ENCODE measurements around the gene GGT7.
"Not testable (repeated sequence)": the region's sequence is repeated elsewhere in the genome, so short reads cannot be mapped to it uniquely, and the experiment has no call there.

GGT7 gene

GRCh38 chr20:34848597-34848996 is 24.1 kb downstream of the GGT7 start:
- no peak for DNase-seq (ENCODE audit: low read depth in 2 of 2)

GRCh38 chr20:34843421-34843820 is 29.2 kb downstream of the GGT7 start:
- DNase-seq (ENCODE audit: low read depth in 2 of 2) = no peak

GRCh38 chr20:34842143-34842542 is 30.5 kb downstream of the GGT7 start:
- DNase-seq (ENCODE audit: low read depth in 2 of 2) = no peak

GRCh38 chr20:34834459-34834893 is 38.2 kb downstream of the GGT7 start:
- DNase-seq (ENCODE audit: low read depth in 2 of 2) = no peak

- no peak for DNase-seq (ENCODE audit: low read depth in 2 of 2)
Observed at GRCh38 chr20:34831936-34832335, 40.7 kb downstream of the GGT7 start.

DNA sequence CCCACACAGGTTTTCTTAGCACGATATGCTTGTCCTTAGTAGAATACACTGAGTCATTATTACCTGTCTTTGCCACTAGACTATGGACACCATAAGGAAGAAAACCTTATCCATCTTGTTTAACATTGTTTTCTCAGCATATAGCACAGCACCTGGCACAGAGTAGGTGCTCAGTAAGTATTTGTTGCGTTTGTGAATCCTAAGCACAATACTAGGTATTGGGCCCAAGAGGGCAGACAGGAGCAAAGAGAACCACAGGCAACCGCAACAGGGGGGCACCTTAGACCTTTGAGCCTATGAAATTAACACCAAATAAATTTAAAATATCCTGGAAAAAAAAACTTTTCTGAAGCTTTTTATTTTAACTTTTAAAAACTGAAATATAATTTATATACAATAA is 43.5 kb downstream of the GGT7 start:
- DNase-seq (ENCODE audit: low read depth in 2 of 2) = no peak

DNA sequence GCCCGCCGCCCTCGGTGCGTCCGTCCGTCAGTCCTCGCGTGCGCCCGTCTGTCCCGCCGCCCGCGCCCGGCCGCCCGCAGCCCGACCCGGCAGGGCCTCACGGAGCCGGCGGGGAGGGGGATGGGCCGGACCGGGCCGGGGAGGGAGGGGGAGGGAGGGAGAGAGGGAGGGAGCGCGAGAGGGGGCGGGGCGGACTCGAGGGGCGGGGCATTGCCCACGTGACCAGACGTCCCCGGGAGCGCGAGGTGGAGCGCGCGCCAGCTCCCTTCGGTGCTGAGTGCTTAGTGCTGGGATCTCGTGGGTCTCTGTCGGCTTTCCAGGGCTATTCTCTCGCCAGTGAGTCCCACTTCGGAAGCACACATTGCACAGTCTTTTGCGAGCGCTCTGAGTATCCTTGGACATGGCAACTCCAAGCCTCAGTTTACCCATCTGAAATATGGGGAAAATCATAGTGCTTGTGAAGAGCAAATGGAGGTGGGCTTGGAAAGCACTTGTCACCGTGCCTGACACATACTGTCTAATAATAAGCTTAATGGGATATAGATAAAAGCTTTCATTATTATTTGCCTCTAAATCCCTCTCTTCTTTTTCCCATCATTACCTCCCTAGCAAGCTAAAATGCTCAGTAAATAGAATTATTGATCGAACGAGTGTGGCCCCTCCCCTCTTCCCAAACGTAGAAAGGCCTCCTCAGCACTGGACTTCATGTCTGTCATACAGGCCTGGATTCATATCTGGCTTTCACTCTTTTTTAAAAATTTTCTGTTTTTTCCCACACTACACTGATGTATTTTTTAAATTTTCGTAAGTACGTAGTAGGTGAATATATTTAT is 46.9 kb downstream of the GGT7 start, which contains the start of gene NCOA6:
Gene NCOA6 (minus strand): TSS at position 122 of the 833 bp plus-strand sequence. CDS start 43,296 bp downstream, outside the sequence.
- peak; percentile 84 to 88 for DNase-seq (ENCODE audit: low read depth in 2 of 2)

DNA sequence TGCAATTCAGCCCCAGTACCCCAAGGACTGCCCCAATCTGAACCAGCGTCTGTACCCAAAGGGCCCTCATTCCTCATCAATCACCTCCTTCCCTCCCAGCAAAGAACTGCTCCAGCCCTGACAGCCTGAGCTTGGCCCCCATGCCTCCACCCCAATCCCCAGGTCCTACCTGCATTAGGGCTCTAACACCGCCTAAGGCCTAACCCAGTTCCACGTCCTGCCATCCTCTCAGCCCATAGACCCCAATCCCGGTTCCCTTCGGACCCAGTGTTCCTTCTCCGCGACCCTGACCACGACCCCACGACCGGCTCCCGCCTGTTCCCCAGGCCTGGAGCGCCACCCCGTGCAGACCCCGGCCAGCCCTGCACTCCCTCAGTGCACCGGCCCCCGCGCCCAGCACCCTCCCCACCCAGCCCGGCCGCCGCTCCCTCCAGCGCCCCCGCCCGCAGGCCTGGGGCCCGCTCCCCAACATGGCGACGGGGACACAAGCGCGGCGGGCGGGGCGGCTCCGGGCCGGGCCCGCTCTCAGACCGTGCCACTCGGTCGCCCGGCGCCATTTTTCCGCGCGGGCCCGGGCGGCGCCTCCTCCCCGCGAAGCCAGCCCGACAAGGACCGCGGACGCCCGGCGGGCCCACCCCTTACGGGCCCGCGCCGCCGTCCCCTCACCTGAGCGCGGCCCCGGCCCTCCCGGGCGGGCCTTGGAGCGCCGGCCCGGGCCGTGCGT is 47.7 kb downstream of the GGT7 start:
- DNase-seq (ENCODE audit: low read depth in 2 of 2) = peak; percentile 62

DNA sequence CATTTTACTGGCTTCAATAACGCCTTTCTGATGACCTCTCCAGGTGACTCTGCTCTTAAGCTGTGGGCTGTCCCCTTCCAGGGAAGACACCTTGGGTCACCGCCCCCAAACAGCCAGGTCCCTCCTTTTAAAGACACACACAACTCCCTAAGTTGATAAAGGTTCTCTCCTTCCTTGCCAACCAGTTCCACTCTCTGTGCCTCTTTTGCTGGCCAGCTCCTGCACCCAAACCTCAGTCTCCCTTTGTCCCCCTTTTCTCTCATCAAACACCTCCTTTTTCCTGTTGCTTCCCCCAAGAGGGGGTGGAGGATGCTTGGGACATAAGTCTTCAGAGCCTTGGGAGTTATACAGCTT is 48.2 kb downstream of the GGT7 start:
- peak; percentile 66 to 76 for DNase-seq (ENCODE audit: low read depth in 2 of 2)

- DNase-seq (ENCODE audit: low read depth in 2 of 2) = no peak
Observed at GRCh38 chr20:34824026-34824425, 48.6 kb downstream of the GGT7 start.

- DNase-seq (ENCODE audit: low read depth in 2 of 2) = no peak
Observed at GRCh38 chr20:34820805-34821578, 51.7 kb downstream of the GGT7 start.

DNA sequence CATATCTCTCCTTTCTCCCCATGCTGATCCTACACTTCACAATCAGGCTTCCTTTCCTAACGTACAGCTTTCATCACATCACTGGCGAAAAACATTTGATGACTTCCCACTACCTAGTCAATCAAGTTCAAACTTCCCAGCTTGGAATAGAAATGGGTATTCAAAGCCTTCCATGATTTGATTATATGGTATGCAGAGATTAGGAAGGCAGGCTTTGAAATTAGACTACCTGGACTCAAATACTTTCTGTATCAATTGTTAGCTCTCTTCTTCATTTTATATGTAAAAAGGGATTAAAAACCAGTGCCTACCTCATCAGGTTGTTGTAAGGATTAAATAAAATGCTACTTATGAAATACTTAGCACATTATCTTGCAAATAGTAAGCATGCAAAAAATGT is 54.9 kb downstream of the GGT7 start:
- DNase-seq (ENCODE audit: low read depth in 2 of 2) = no peak

DNA sequence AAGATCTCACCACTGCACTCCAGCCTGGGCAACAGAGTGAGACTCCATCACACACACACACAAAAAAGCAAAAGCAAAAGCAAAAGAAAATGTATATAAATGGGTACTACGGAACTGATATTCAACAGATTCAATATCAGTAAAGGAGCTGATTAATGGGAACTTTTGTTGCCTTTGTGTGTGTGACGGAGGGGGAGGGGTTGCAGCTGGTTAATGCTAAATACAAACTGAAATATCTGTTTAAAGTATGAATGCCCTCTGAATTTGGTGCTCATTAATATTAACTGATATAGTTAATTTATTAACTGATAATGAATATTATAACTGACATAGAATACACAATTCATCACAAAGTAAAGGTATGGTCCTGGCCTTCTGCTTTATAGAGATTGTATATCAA is 55.6 kb downstream of the GGT7 start:
- DNase-seq (ENCODE audit: low read depth in 2 of 2) = no peak

- no peak for DNase-seq (ENCODE audit: low read depth in 2 of 2)
Observed at GRCh38 chr20:34815636-34816035, 57.0 kb downstream of the GGT7 start.

DNA sequence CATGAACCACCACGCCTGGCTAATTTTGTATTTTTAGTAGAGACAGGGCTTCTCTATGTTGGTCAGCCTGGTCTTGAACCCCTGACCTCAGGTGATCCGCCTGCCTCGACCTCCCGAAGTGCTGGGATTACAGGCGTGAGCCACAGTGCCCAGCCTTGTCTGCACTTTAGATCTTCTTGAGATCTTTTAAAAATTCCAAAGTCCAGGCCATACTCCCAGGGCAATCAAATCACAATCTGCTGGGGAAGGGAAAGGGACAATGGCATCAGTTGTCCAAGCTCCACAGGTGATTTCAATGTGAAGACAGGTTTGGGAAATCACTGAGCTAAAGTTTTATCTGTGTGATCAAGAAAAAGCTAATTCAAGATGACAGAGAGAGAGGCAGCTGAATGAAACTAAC is 64.1 kb downstream of the GGT7 start:
- no peak for DNase-seq (ENCODE audit: low read depth in 2 of 2)

- DNase-seq (ENCODE audit: low read depth in 2 of 2) = not testable (repeated sequence)
Observed at GRCh38 chr20:34807944-34808465, 64.7 kb downstream of the GGT7 start.

GRCh38 chr20:34806255-34806654 is 66.4 kb downstream of the GGT7 start:
- DNase-seq (ENCODE audit: low read depth in 2 of 2) = no peak

- DNase-seq (ENCODE audit: low read depth in 2 of 2) = no peak
Observed at GRCh38 chr20:34798871-34799270, 73.8 kb downstream of the GGT7 start.

DNA sequence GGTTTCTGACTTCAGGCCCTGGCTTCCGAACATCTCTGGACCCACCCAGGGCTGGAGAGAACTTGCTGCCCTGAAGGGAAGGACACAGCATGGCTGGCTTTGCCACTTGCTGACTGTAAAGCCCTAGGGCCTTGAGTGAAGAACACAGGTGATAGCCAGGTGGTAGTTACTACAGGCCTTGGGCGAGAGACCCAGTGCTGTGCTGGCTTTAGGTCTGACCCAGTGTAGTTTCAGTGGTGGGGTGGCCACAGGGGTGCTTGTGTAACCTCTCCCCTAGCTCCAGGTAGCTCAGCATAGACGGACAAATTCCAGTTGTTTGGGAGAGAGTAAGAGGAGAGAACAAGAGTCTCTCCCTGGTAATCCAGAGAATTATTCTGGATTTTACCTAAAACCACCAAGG is 74.3 kb downstream of the GGT7 start:
- DNase-seq (ENCODE audit: low read depth in 2 of 2) = no peak

GRCh38 chr20:34797012-34797995 is 75.4 kb downstream of the GGT7 start:
- DNase-seq (ENCODE audit: low read depth in 2 of 2) = no peak

All from stimulated activated CD4-positive, alpha-beta T cell treated with anti-CD3 and anti-CD28 coated beads, Interleukin-4, amount 100 ng/mL, for 48 hours (primary cell).